ENCODE results near the gene LARGE1. TPM values are rescaled to one million over a fixed set of nuclear protein-coding genes. Genes with fewer than 3 reads are reported as not detected.

Gene LARGE1
- total and polyA plus RNA-seq, 2 of the 13 experiments (the other 11 are each of a cell fraction or from before 2014, with no cell fraction given) = 8.4 to 11.0 TPM

GRCh38 chr22:33519974-33520903, 400.0 kb downstream of the LARGE1 start (continued):
- TF ChIP-seq THYN1 (CRISPR knock-in tag; IDR thresholded peaks at IDR 0.05; ENCODE audit: borderline replicate concordance, low read depth) (no peak), ZNF687 (CRISPR knock-in tag; IDR thresholded peaks at IDR 0.05) (peak; percentile 62), ZNF121 (CRISPR knock-in tag; IDR thresholded peaks at IDR 0.05) (peak; percentile 86), ZNF709 (CRISPR knock-in tag; IDR thresholded peaks at IDR 0.05) (no peak), ATRX (CRISPR knock-in tag; IDR thresholded peaks at IDR 0.05; ENCODE audit: borderline replicate concordance) (no peak), ZNF597 (CRISPR knock-in tag; IDR thresholded peaks at IDR 0.05) (no peak), ZNF75D (CRISPR knock-in tag; IDR thresholded peaks at IDR 0.05; ENCODE audit: borderline replicate concordance) (no peak), THAP11 (CRISPR knock-in tag; IDR thresholded peaks at IDR 0.05) (no peak), SALL1 (CRISPR knock-in tag; IDR thresholded peaks at IDR 0.05) (peak; percentile 31; the same call in 1 of the 2 replicates), ZNF770 (CRISPR knock-in tag; IDR thresholded peaks at IDR 0.05) (peak; percentile 18; the same call in 1 of the 2 replicates), SAFB2 (CRISPR knock-in tag; IDR thresholded peaks at IDR 0.05; ENCODE audit: borderline replicate concordance, low read depth) (no peak), ZNF552 (CRISPR knock-in tag; IDR thresholded peaks at IDR 0.05; ENCODE audit: borderline replicate concordance) (no peak), TBX2 (CRISPR knock-in tag; IDR thresholded peaks at IDR 0.05; ENCODE audit: borderline replicate concordance) (0 out of 2 replicates have a peak, but pooled peaks have one; percentile 10), ZNF263 (CRISPR knock-in tag; IDR thresholded peaks at IDR 0.05) (no peak), ZNF547 (CRISPR knock-in tag; IDR thresholded peaks at IDR 0.05) (no peak), ZNF768 (CRISPR knock-in tag; IDR thresholded peaks at IDR 0.05) (no peak), ZFP90 (CRISPR knock-in tag; IDR thresholded peaks at IDR 0.05; ENCODE audit: borderline replicate concordance) (no peak), ZNF572 (CRISPR knock-in tag; IDR thresholded peaks at IDR 0.05) (0 out of 2 replicates have a peak, but pooled peaks have one; percentile 28), TCF7L2 (IDR thresholded peaks at IDR 0.05; ENCODE audit: low read depth, low read length) (no peak), ZNF782 (CRISPR knock-in tag; IDR thresholded peaks at IDR 0.05; ENCODE audit: borderline replicate concordance) (no peak)
